Vagina (tissue), 2 donors: ENCODE measurements around the gene STK11IP.

Experiments used
- CTCF ChIP-seq, 3 experiments: fragments of 450-650 bp in 2 of 3; fragments of 200-600 bp in 1 of 3; sonication (generic) in 1 of 3; IDR thresholded peaks; one replicate each; pipeline ENCODE4 v1.5.1; 2017 to 2019; ENCODE audit warnings: antibody characterized with exemption in 3 of 3, mild to moderate bottlenecking in 2 of 3, moderate library complexity in 2 of 3
- POLR2AphosphoS5 ChIP-seq, 2 donors: sonication (generic); formaldehyde crosslinking; IDR thresholded peaks; one replicate each; pipeline ENCODE4 v1.9.0; 2017; ENCODE audit warnings: antibody characterized with exemption in 2 of 2, mild to moderate bottlenecking in 2 of 2, low read depth in 1 of 2; ENCODE audit not compliant: insufficient read depth in 1 of 2

GRCh38 chr2:219567131-219567530 lies 30.5 kb upstream of the STK11IP start:
- TF ChIP-seq CTCF (IDR thresholded peaks at IDR 0.05) = no peak
- TF ChIP-seq POLR2AphosphoS5 (IDR thresholded peaks at IDR 0.05; ENCODE audit: insufficient read depth in 1 of 2, low read depth in 1 of 2) = no peak
